ENCODE measurements around the gene SIGLEC12. TPM values are rescaled to one million over a fixed set of nuclear protein-coding genes. Genes with fewer than 3 reads are reported as not detected.

The SIGLEC12 gene
- total and polyA plus RNA-seq, 9 of the 15 experiments (the other 6 are each of a cell fraction or from before 2014, with no cell fraction given): 0.08 to 1.3 (median 0.54) TPM

GRCh38 chr19:51448411-51449016, 53.1 kb downstream of the SIGLEC12 start (continued):
- TF ChIP-seq E2F1 (CRISPR knock-in tag; IDR thresholded peaks at IDR 0.05) (no peak), HDAC1 (IDR thresholded peaks at IDR 0.05) (peak in 1 of 2 experiments; percentile 61; a peak in 1 of 4 replicates), CBFA2T3 (IDR thresholded peaks at IDR 0.05) (peak; percentile 66), ZBTB17 (CRISPR knock-in tag; IDR thresholded peaks at IDR 0.05) (0 out of 2 replicates have a peak, but pooled peaks have one; percentile 52), HMG20A (CRISPR knock-in tag; conservative IDR thresholded peaks at IDR 0.05) (peak; percentile 37; the same call in 1 of the 2 replicates), DPF2 (IDR thresholded peaks at IDR 0.05) (peak; percentile 46; the same call in 1 of the 2 replicates), ZKSCAN8 (CRISPR knock-in tag; IDR thresholded peaks at IDR 0.05) (no peak), ATF4 (CRISPR knock-in tag; IDR thresholded peaks at IDR 0.05) (0 out of 2 replicates have a peak, but pooled peaks have one; percentile 9), L3MBTL2 (IDR thresholded peaks at IDR 0.05) (peak; percentile 35; the same call in 1 of the 2 replicates), TFE3 (CRISPR knock-in tag; IDR thresholded peaks at IDR 0.05) (peak; percentile 4; the same call in 1 of the 2 replicates), NRF1 (conservative IDR thresholded peaks at IDR 0.05 in 1 of 2, IDR thresholded peaks at IDR 0.05 in 1 of 2) (no peak), EGR1 (conservative IDR thresholded peaks at IDR 0.05) (peak; percentile 25; the same call in 1 of the 2 replicates), ZNF589 (CRISPR knock-in tag; IDR thresholded peaks at IDR 0.05; ENCODE audit: low read depth) (no peak), ZNF740 (CRISPR knock-in tag; IDR thresholded peaks at IDR 0.05) (no peak), ZNF740 (tag; IDR thresholded peaks at IDR 0.05) (no peak), TEAD2 (tag; IDR thresholded peaks at IDR 0.05) (no peak), TCF3 (CRISPR knock-in tag; IDR thresholded peaks at IDR 0.05) (peak; percentile 41; the same call in 1 of the 2 replicates), TRIM24 (IDR thresholded peaks at IDR 0.05) (0 out of 4 replicates have a peak, but pooled peaks of 1 of the 2 experiments have one; percentile 12), ARHGAP35 (IDR thresholded peaks at IDR 0.05; ENCODE audit: partially characterized antibody) (no peak), KHSRP (IDR thresholded peaks at IDR 0.05) (no peak), CEBPZ (IDR thresholded peaks at IDR 0.05; ENCODE audit: borderline replicate concordance, low read depth, low read length) (no peak), ATF1 (CRISPR knock-in tag; IDR thresholded peaks at IDR 0.05) (no peak), ATF1 (tag; IDR thresholded peaks at IDR 0.05) (no peak)

Data from K562 (cell line).